IMR-90 (cell line): ENCODE data around the gene FBXW7. TPM values are rescaled to one million over a fixed set of nuclear protein-coding genes. Genes with fewer than 3 reads are reported as not detected.

Experiments used
- ATAC-seq: fragments of 200-7000 bp; cut with Tn5 transposase; 2 replicates; pipeline ENCODE4 v1.9.1; 2020; ENCODE audit warnings: low read depth, mild to moderate bottlenecking, moderate library complexity
- BruUV-seq: library from RNA; stranded (reverse); fragments of 400-500 nt; replicated peaks from 2 replicates; lab custom pipeline; 2021; lab: Mats Ljungman, UMichigan
- CTCF ChIA-PET: fragments of 300-600 bp; formaldehyde crosslinking; extraction: SDS; loops from one replicate; lab custom pipeline; 2021; ENCODE audit warnings: antibody characterized with exemption; lab: Yijun Ruan, JAX
- POLR2A ChIA-PET: fragments of 300-600 bp; sonication (Branson Sonifier 250); formaldehyde crosslinking; loops from one replicate; lab custom pipeline; 2022; ENCODE audit warnings: antibody characterized with exemption; ENCODE audit not compliant: unreplicated experiment; lab: Charles Lee
- DNase-seq: peaks from one replicate; pipeline ENCODE4 v3.0.0; 2013
- H2AFZ ChIP-seq: replicated peaks from 2 replicates; pipeline ENCODE3; 2013; ENCODE audit warnings: low read length, mild to moderate bottlenecking; ENCODE audit not compliant: poor library complexity
- H2AK5ac ChIP-seq: 2 replicates; pipeline ENCODE4 v1.6.1; 2013; ENCODE audit warnings: low read depth, low read length, inconsistent platforms
- H2AK9ac ChIP-seq: replicated peaks from 2 replicates; pipeline ENCODE3; 2013; ENCODE audit warnings: mild to moderate bottlenecking, low read depth, low read length, moderate library complexity; ENCODE audit not compliant: poor library complexity
- H2BK120ac ChIP-seq: 2 replicates; pipeline ENCODE4 v1.6.1; 2013; ENCODE audit warnings: low read depth, low read length, inconsistent platforms
- H2BK15ac ChIP-seq: 3 replicates; pipeline ENCODE4 v1.6.1; 2013; ENCODE audit warnings: low read depth, low read length, inconsistent platforms
- H2BK20ac ChIP-seq: 2 replicates; pipeline ENCODE4 v1.6.1; 2013; ENCODE audit warnings: low read depth, mild to moderate bottlenecking, inconsistent platforms, low read length, moderate library complexity
- H2BK5ac ChIP-seq: 2 replicates; pipeline ENCODE4 v1.6.1; 2013; ENCODE audit warnings: mild to moderate bottlenecking, low read depth, low read length, inconsistent platforms; ENCODE audit not compliant: poor library complexity, severe bottlenecking
- H3K14ac ChIP-seq: replicated peaks from 2 replicates; pipeline ENCODE4 v1.6.1; 2013; ENCODE audit warnings: low read depth, low read length, inconsistent platforms
- H3K18ac ChIP-seq: 2 replicates; pipeline ENCODE4 v1.6.1; 2013; ENCODE audit warnings: low read depth, low read length, control low read depth
- H3K23ac ChIP-seq: 2 replicates; pipeline ENCODE4 v1.6.1; 2013; ENCODE audit warnings: low read depth, low read length, inconsistent platforms
- H3K27ac ChIP-seq: 2 replicates; pipeline ENCODE4 v1.5.1; 2013; ENCODE audit warnings: mild to moderate bottlenecking, control low read depth, low read length; ENCODE audit not compliant: insufficient read depth
- H3K27me3 ChIP-seq: 2 replicates; pipeline ENCODE4 v1.6.1; 2013; ENCODE audit warnings: low read length; ENCODE audit not compliant: control insufficient read depth, insufficient read depth
- H3K36me3 ChIP-seq: 2 replicates; pipeline ENCODE4 v1.6.1; 2013; ENCODE audit warnings: low read length, mixed read lengths; ENCODE audit not compliant: control insufficient read depth, insufficient read depth
- H3K4ac ChIP-seq: 2 replicates; pipeline ENCODE4 v1.6.1; 2013; ENCODE audit warnings: low read depth, low read length, inconsistent platforms
- H3K4me1 ChIP-seq: 2 replicates; pipeline ENCODE4 v1.6.1; 2013; ENCODE audit warnings: low read length, mixed read lengths; ENCODE audit not compliant: control insufficient read depth, insufficient read depth
- H3K4me2 ChIP-seq: 2 replicates; pipeline ENCODE4 v1.6.1; 2013; ENCODE audit warnings: low read depth, mild to moderate bottlenecking, control low read depth, low read length, moderate library complexity
- H3K4me3 ChIP-seq: 2 replicates; pipeline ENCODE4 v1.5.1; 2013; ENCODE audit warnings: low read depth, mild to moderate bottlenecking, control low read depth, low read length, moderate library complexity; ENCODE audit not compliant: insufficient read depth
- H3K56ac ChIP-seq: 2 replicates; pipeline ENCODE4 v1.6.1; 2013; ENCODE audit warnings: low read length, inconsistent platforms; ENCODE audit not compliant: insufficient read depth; ENCODE audit errors: extremely low read depth
- H3K79me1 ChIP-seq, 2 experiments: 2 replicates each; pipeline ENCODE4 v1.6.1; 2013; ENCODE audit warnings: low read length in 2 of 2, inconsistent platforms in 1 of 2, low read depth in 1 of 2
- H3K9ac ChIP-seq: 2 replicates; pipeline ENCODE4 v1.6.1; 2013; ENCODE audit warnings: low read depth, low read length, control low read depth
- H3K9me1 ChIP-seq: 2 replicates; pipeline ENCODE4 v1.6.1; 2013; ENCODE audit warnings: low read length, inconsistent platforms; ENCODE audit not compliant: insufficient read depth
- H3K9me3 ChIP-seq: 2 replicates; pipeline ENCODE4 v1.6.1; 2013; ENCODE audit warnings: low read length; ENCODE audit not compliant: control insufficient read depth, insufficient read depth
- H4K20me1 ChIP-seq: 2 replicates; pipeline ENCODE4 v1.6.1; 2013; ENCODE audit warnings: low read length, inconsistent platforms; ENCODE audit not compliant: insufficient read depth
- H4K5ac ChIP-seq: 2 replicates; pipeline ENCODE4 v1.6.1; 2013; ENCODE audit warnings: mild to moderate bottlenecking, low read depth, low read length, control low read depth
- H4K8ac ChIP-seq, 2 experiments: 2 replicates each; pipeline ENCODE4 v1.6.1; 2013; ENCODE audit warnings: low read depth in 2 of 2, low read length in 2 of 2, control low read depth in 1 of 2, inconsistent platforms in 1 of 2
- H4K91ac ChIP-seq: 2 replicates; pipeline ENCODE4 v1.6.1; 2013; ENCODE audit warnings: low read depth, low read length, inconsistent platforms; ENCODE audit not compliant: insufficient read depth
- BHLHE40 ChIP-seq: fragments of 150-350 bp; IDR thresholded peaks from 2 replicates; pipeline ENCODE4 v1.6.1; 2016; ENCODE audit warnings: mild to moderate bottlenecking, low read depth, low read length
- CEBPB ChIP-seq: IDR thresholded peaks from 2 replicates; pipeline ENCODE4 v1.6.1; 2012; ENCODE audit warnings: low read depth, low read length, improper control_type of control experiment
- CHD1 ChIP-seq: IDR thresholded peaks from 2 replicates; pipeline ENCODE4 v1.6.1; 2012; ENCODE audit warnings: low read depth, low read length, improper control_type of control experiment
- FOS ChIP-seq: fragments of 150-350 bp; IDR thresholded peaks from 2 replicates; pipeline ENCODE4 v1.6.1; 2016; ENCODE audit warnings: low read depth, low read length
- MAFK ChIP-seq: IDR thresholded peaks from 2 replicates; pipeline ENCODE4 v1.6.1; 2012; ENCODE audit warnings: low read depth, low read length, improper control_type of control experiment
- MAZ ChIP-seq: IDR thresholded peaks from 2 replicates; pipeline ENCODE4 v1.6.1; 2012; ENCODE audit warnings: low read depth, mild to moderate bottlenecking, low read length, improper control_type of control experiment, moderate library complexity, borderline replicate concordance
- MXI1 ChIP-seq: IDR thresholded peaks from 2 replicates; pipeline ENCODE4 v1.6.1; 2012; ENCODE audit warnings: low read depth, mild to moderate bottlenecking, low read length, moderate library complexity, borderline replicate concordance
- NFE2L2 ChIP-seq: fragments of 150-350 bp; IDR thresholded peaks from 2 replicates; pipeline ENCODE4 v1.6.1; 2016; ENCODE audit warnings: low read depth, mild to moderate bottlenecking, low read length
- POLR2A ChIP-seq: IDR thresholded peaks from 2 replicates; pipeline ENCODE4 v1.6.1; 2012; ENCODE audit warnings: mild to moderate bottlenecking, low read depth, low read length
- RAD21 ChIP-seq: IDR thresholded peaks from 2 replicates; pipeline ENCODE4 v1.6.1; 2012; ENCODE audit warnings: low read length, improper control_type of control experiment
- RCOR1 ChIP-seq: IDR thresholded peaks from 2 replicates; pipeline ENCODE4 v1.6.1; 2012; ENCODE audit warnings: mild to moderate bottlenecking, low read length, improper control_type of control experiment; ENCODE audit not compliant: insufficient replicate concordance
- RFX5 ChIP-seq: IDR thresholded peaks from 2 replicates; pipeline ENCODE4 v1.8.0; 2012; ENCODE audit warnings: low read depth, mild to moderate bottlenecking, low read length, moderate library complexity
- SMC3 ChIP-seq: fragments of 150-350 bp; IDR thresholded peaks from 2 replicates; pipeline ENCODE4 v1.6.1; 2016; ENCODE audit warnings: low read depth, mild to moderate bottlenecking, antibody characterized with exemption, low read length, moderate library complexity
- WGBS, 2 experiments: methylation state at CpG; one replicate each; pipeline versions ENCODE4 v1.1.5 to v1.1.7; 2013; ENCODE audit warnings: missing lambda C conversion rate in 2 of 2; ENCODE audit not compliant: insufficient read length in 1 of 2; ENCODE audit errors: extremely low coverage in 2 of 2; 5-methylcytosine and 5-hydroxymethylcytosine counted together
- dilution Hi-C: fragments of 300-500 bp; cut with HindIII; formaldehyde crosslinking; loops from one replicate; pipeline ENCODE4 v1.14.3; 2018; ENCODE audit warnings: low sequenced_read_pairs; ENCODE audit not compliant: unreplicated experiment
- in situ Hi-C: fragments of 300-500 bp; cut with MboI; formaldehyde crosslinking; loops from 3 replicates; pipeline ENCODE4 v1.14.3; 2019; ENCODE audit warnings: low sequenced_read_pairs, inconsistent platforms, mixed read lengths
- intact Hi-C: fragments of 100-400 bp; cut with micrococcal nuclease; formaldehyde crosslinking; loops from 2 replicates; pipeline ENCODE4 v1.10.0; 2022
- polyA plus RNA-seq, 3 experiments: library from polyadenylated mRNA; depleted of rRNA; stranded (reverse); fragments of >200 nt; gene quantifications; 2 replicates each; pipeline ENCODE4 v1.2.3, GENCODE V29; 2012; ENCODE audit warnings: low replicate concordance in 1 of 3
- total RNA-seq: library from RNA; depleted of rRNA; stranded (reverse); fragments of >200 nt; gene quantifications from 2 replicates; pipeline ENCODE4 v1.2.3, GENCODE V29; 2012
- TF ChIP-seq, protein P1 (sequence below): conservative IDR thresholded peaks from 2 replicates; pipeline ENCODE4 v1.5.1; 2012; ENCODE audit warnings: mild to moderate bottlenecking, low read depth, low read length, improper control_type of control experiment
- TF ChIP-seq, protein P2 (sequence below): fragments of 150-350 bp; IDR thresholded peaks from 2 replicates; pipeline ENCODE4 v1.6.1; 2016; ENCODE audit warnings: low read depth, mild to moderate bottlenecking, low read length, moderate library complexity, borderline replicate concordance
- TF ChIP-seq, protein P3 (sequence below): fragments of 150-350 bp; IDR thresholded peaks from 2 replicates; pipeline ENCODE4 v1.6.1; 2017; ENCODE audit warnings: mild to moderate bottlenecking, antibody characterized with exemption, low read length, low read depth

The FBXW7 gene
- total and polyA plus RNA-seq, 2 of the 4 experiments (the other 2 are of a cell fraction): 7.2 to 27.4 TPM

DNA sequence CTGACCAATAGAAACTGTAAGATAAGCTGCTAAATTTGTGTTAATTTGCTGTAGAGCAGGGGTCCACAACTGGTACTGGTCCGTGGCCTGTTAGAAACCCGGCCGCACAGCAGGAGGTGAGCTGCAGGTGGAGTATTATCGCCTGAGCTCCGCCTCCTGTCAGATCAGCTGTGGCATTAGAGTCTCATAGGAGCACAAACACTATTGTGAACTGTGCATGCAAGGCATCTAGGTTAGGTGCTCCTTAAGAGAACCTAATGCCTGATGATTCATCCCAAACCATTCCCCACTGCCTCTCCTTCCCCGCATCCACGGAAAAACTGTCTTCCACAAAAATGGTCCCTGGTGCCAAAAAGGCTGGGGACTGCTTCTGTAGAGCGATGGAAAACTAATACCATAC, 19.7 kb downstream of the FBXW7 start:
- Histone ChIP-seq H3K4me1 (peaks cover 7% of the 10 kb centered on the region), H3K9me1 (peaks cover 6% of the 10 kb centered on the region; the same call in 1 of the 2 replicates), H3K23ac (no peak overlapping the region), H3K4me3 (no peak overlapping the region), H3K14ac (0 out of 2 replicates have a peak overlapping the region, but pooled peaks have one; percentile 36), H3K18ac (no peak overlapping the region), H3K27ac (peak overlapping the region; percentile 1; the same call in 1 of the 2 replicates), H4K20me1 (peaks cover 15% of the 10 kb centered on the region; the same call in 1 of the 2 replicates), H3K56ac (no peak overlapping the region), H2AK9ac (peak overlapping the region; percentile 89), H3K4ac (0 out of 2 replicates have a peak overlapping the region, but pooled peaks have one; percentile 0), H2AK5ac (no peak overlapping the region), H3K9me3 (no peaks in the 10 kb centered on the region), H2BK15ac (no peak overlapping the region), H3K9ac (no peak overlapping the region), H3K4me2 (peak overlapping the region; percentile 5; the same call in 1 of the 2 replicates), H4K5ac (no peak overlapping the region), H2BK5ac (peak overlapping the region; percentile 30), H2AFZ (no peak overlapping the region), H2BK120ac (0 out of 2 replicates have a peak overlapping the region, but pooled peaks have one; percentile 9), H3K27me3 (no peaks in the 10 kb centered on the region), H2BK20ac (peak overlapping the region; percentile 18; the same call in 1 of the 2 replicates), H3K79me1 (peaks cover 26 to 42% of the 10 kb centered on the region in 2 experiments), H4K91ac (0 out of 2 replicates have a peak overlapping the region, but pooled peaks have one; percentile 0), H3K36me3 (no peaks in the 10 kb centered on the region), H4K8ac (peak overlapping the region in 1 of 2 experiments; percentile 12; a peak in 2 of 4 replicates)
- 90% methylated on average over 4 of the region's 8 CpGs; no CpG with 5 or more reads in 1 of the 2 experiments for WGBS, 2 experiments
- TF ChIP-seq SMC3 (no peak), NFE2L2 (no peak), MAZ (no peak), RCOR1 (no peak), POLR2A (no peak), MXI1 (no peak), RFX5 (no peak), CHD1 (no peak), FOS (no peak), MAFK (no peak), BHLHE40 (no peak), RAD21 (no peak), CEBPB (no peak)
- TF ChIP-seq, protein P1, sequence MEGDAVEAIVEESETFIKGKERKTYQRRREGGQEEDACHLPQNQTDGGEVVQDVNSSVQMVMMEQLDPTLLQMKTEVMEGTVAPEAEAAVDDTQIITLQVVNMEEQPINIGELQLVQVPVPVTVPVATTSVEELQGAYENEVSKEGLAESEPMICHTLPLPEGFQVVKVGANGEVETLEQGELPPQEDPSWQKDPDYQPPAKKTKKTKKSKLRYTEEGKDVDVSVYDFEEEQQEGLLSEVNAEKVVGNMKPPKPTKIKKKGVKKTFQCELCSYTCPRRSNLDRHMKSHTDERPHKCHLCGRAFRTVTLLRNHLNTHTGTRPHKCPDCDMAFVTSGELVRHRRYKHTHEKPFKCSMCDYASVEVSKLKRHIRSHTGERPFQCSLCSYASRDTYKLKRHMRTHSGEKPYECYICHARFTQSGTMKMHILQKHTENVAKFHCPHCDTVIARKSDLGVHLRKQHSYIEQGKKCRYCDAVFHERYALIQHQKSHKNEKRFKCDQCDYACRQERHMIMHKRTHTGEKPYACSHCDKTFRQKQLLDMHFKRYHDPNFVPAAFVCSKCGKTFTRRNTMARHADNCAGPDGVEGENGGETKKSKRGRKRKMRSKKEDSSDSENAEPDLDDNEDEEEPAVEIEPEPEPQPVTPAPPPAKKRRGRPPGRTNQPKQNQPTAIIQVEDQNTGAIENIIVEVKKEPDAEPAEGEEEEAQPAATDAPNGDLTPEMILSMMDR: no peak
- TF ChIP-seq, protein P2, sequence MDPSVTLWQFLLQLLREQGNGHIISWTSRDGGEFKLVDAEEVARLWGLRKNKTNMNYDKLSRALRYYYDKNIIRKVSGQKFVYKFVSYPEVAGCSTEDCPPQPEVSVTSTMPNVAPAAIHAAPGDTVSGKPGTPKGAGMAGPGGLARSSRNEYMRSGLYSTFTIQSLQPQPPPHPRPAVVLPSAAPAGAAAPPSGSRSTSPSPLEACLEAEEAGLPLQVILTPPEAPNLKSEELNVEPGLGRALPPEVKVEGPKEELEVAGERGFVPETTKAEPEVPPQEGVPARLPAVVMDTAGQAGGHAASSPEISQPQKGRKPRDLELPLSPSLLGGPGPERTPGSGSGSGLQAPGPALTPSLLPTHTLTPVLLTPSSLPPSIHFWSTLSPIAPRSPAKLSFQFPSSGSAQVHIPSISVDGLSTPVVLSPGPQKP: no peak
- TF ChIP-seq, protein P3, sequence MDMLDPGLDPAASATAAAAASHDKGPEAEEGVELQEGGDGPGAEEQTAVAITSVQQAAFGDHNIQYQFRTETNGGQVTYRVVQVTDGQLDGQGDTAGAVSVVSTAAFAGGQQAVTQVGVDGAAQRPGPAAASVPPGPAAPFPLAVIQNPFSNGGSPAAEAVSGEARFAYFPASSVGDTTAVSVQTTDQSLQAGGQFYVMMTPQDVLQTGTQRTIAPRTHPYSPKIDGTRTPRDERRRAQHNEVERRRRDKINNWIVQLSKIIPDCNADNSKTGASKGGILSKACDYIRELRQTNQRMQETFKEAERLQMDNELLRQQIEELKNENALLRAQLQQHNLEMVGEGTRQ: no peak
- ATAC-seq (peak; percentile 55), DNase-seq (no peak)
- BruUV-seq: no TSS peak
- dilution Hi-C loops: no loop called here
- in situ Hi-C loops: no loop called here
- POLR2A ChIA-PET: no interaction called here
- intact Hi-C loops: no loop called here
- CTCF ChIA-PET: interaction anchor here (0.6 kb wide), 1 partner anchor 481 kb away, joined by 3 read pairs; no protein-coding TSS in a partner anchor
